ENCODE data around the gene MRPS21.

Gene MRPS21

DNA sequence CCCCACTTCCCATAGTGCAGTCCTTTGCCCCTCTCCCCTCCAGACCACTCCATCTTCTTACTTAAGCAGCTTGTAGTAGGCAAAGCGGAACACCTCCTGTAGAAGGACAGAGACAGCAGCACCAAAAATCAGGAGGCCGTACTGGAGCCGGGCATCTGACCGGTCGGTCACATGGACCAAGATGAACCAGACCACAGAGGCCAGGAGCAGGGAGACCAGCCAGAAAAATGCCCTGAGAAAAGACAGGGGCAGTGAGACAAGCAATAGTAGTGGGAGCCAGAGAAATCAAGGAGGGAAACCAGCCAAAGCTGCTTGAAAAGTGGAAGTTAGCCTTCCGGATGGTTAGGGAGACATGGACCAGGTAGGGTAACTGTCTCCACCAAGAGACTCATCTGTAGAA, 25.8 kb upstream of the MRPS21 start:
- peak overlapping the region; percentile 85 to 95 for H3K4me3 ChIP-seq (ENCODE audit: low read depth in 1 of 2, low read length in 1 of 2)
- H3K27ac ChIP-seq: peak overlapping the region; percentile 92
- peaks cover 31 to 37% of the 10 kb centered on the region in 2 experiments for H3K4me1 ChIP-seq (ENCODE audit: control insufficient read depth in 1 of 2, insufficient read depth in 1 of 2, low read depth in 1 of 2, low read length in 1 of 2)
- peaks cover 37% of the 10 kb centered on the region for H3K36me3 ChIP-seq
- no peaks in the 10 kb centered on the region for H3K9me3 ChIP-seq
- no peaks in the 10 kb centered on the region for H3K27me3 ChIP-seq
- TF ChIP-seq, protein P1, sequence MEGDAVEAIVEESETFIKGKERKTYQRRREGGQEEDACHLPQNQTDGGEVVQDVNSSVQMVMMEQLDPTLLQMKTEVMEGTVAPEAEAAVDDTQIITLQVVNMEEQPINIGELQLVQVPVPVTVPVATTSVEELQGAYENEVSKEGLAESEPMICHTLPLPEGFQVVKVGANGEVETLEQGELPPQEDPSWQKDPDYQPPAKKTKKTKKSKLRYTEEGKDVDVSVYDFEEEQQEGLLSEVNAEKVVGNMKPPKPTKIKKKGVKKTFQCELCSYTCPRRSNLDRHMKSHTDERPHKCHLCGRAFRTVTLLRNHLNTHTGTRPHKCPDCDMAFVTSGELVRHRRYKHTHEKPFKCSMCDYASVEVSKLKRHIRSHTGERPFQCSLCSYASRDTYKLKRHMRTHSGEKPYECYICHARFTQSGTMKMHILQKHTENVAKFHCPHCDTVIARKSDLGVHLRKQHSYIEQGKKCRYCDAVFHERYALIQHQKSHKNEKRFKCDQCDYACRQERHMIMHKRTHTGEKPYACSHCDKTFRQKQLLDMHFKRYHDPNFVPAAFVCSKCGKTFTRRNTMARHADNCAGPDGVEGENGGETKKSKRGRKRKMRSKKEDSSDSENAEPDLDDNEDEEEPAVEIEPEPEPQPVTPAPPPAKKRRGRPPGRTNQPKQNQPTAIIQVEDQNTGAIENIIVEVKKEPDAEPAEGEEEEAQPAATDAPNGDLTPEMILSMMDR (IDR thresholded peaks at IDR 0.05): no peak

DNA sequence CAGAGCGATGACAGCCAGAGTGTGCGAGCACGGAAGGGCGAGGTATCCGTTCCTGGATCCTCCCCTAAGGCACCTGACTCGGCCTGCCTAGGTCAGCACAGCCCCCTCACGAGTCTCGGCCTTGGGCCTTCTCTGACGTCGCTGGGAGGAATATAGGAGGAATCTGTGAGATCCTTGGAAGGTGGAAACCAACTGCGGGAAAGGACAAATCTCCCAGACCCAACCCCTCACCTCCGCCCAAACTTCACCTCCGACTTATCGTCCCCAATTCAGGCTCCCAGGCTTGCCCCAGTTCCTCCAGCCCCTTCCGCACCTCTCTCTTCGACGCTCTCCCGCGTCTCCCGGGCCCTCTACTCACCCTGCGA, 25.3 kb upstream of the MRPS21 start:
- Histone ChIP-seq H3K9me3 (no peaks in the 10 kb centered on the region), H3K27ac (peak overlapping the region; percentile 92), H3K4me3 (ENCODE audit: low read depth in 1 of 2, low read length in 1 of 2) (peak overlapping the region; percentile 85 to 95), H3K4me1 (ENCODE audit: control insufficient read depth in 1 of 2, insufficient read depth in 1 of 2, low read depth in 1 of 2, low read length in 1 of 2) (peaks cover 31 to 37% of the 10 kb centered on the region in 2 experiments), H3K36me3 (peaks cover 37% of the 10 kb centered on the region), H3K27me3 (no peaks in the 10 kb centered on the region)
- TF ChIP-seq, protein P1 (IDR thresholded peaks at IDR 0.05): no peak

DNA sequence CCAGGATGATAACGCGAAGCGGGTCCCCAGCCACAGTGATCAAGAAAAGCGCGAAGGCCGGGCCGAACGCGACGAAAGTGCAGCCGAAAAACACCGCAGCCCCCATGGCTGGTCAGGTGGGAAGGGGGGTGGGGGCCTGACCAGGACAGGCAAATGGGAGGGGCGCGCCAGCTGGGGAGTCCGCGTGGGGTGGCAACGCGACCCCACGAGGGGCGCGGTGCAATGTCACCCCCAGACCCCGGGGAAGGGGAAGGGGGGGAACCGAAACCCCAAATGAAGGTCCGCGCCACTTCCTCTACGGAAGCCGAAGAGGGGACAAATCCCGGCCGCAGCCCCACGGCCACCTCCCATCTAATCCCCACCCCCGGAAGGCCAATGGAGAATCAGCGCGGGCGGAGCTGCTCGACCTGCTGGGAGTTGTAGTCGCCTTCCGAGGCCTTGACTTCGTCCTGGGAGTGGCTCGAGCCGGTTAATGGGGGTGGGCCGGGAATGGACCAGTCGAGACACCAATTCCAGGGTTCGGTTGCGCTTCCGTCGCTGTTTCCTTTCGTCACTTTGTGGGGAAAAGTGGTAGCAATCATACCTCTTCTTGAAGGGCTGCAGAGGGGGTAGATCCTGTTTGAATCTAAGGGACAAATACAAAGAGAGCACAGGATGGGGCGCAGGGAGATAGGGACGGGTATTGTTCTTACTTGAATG, 24.8 kb upstream of the MRPS21 start, which contains the start of gene APH1A:
Gene APH1A, minus strand, starts transcription at position 312 of the 699 bp plus-strand sequence. Its CDS starts 206 bp downstream, at position 106.
- Histone ChIP-seq H3K27me3 (no peaks in the 10 kb centered on the region), H3K4me3 (ENCODE audit: low read depth in 1 of 2, low read length in 1 of 2) (peak within 1 kb of the TSS; percentile 85 to 95), H3K36me3 (peaks cover 37% of the 10 kb centered on the region), H3K4me1 (ENCODE audit: control insufficient read depth in 1 of 2, insufficient read depth in 1 of 2, low read depth in 1 of 2, low read length in 1 of 2) (peaks cover 31 to 37% of the 10 kb centered on the region in 2 experiments), H3K27ac (peak within 1 kb of the TSS; percentile 92), H3K9me3 (no peaks in the 10 kb centered on the region)
- TF ChIP-seq, protein P1 (IDR thresholded peaks at IDR 0.05): peak; percentile 18

DNA sequence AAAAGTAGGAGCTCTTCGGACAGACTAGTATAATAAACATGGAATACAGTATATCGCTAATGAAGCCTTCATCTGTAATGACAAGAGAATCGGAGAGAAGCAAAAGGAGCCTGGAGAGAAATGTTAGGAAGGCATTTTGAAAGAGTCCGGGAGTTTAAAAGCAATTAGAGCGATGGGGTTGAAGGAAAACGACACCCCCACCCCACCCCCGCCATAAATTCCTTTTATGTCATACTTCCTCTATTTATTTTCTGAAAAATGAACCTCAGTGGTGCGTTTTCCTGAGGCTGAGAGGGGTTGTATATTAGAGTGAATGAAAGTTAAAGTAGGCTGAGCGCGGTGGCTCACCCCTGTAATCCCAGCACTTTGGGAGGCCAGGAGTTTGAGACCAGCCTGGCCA, 24.2 kb upstream of the MRPS21 start:
- H3K9me3 ChIP-seq: no peaks in the 10 kb centered on the region
- peak overlapping the region; percentile 85 to 95 for H3K4me3 ChIP-seq (ENCODE audit: low read depth in 1 of 2, low read length in 1 of 2)
- H3K27me3 ChIP-seq: no peaks in the 10 kb centered on the region
- H3K27ac ChIP-seq: peak overlapping the region; percentile 92
- peaks cover 31 to 34% of the 10 kb centered on the region in 2 experiments for H3K4me1 ChIP-seq (ENCODE audit: control insufficient read depth in 1 of 2, insufficient read depth in 1 of 2, low read depth in 1 of 2, low read length in 1 of 2)
- TF ChIP-seq, protein P1 (IDR thresholded peaks at IDR 0.05): no peak
- H3K36me3 ChIP-seq: peaks cover 32% of the 10 kb centered on the region

DNA sequence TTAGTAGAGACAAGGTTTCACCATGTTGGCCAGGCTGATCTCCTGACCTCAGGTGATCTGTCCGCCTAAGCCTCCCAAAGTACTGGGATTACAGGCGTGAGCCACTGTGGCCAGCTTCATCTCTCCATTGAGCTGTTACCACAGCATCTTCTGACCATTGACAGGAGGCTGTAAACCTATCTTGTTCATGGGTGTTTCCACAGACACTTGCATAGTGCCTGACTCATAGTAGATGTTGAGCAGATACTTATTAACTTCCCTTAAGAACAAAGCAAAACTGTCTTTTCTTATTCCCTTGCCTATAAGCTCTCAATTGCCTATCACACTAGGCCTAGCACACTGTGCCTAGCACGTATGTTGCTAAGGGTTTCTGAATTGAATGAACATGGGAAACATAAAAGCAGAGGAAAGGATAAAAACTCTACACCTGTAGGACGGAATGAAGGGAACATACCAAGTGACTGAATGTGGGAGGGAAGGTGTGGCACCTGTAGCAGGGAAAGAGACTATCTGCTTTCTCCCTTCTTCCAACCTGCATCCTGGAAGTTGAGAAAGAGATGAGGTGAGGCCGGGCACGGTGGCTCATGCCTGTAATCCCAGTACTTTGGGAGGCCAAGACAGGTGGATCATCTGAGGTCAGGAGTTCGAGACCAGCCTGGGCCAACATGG, 22.2 kb upstream of the MRPS21 start:
- Histone ChIP-seq H3K4me3 (ENCODE audit: low read depth in 1 of 2, low read length in 1 of 2) (no peak overlapping the region), H3K27me3 (no peaks in the 10 kb centered on the region), H3K9me3 (no peaks in the 10 kb centered on the region), H3K4me1 (ENCODE audit: control insufficient read depth in 1 of 2, insufficient read depth in 1 of 2, low read depth in 1 of 2, low read length in 1 of 2) (peaks cover 21 to 25% of the 10 kb centered on the region in 2 experiments), H3K27ac (no peak overlapping the region), H3K36me3 (peaks cover 12% of the 10 kb centered on the region)
- TF ChIP-seq, protein P1 (IDR thresholded peaks at IDR 0.05): no peak
